SU-DHL-6 (cell line): ENCODE measurements around the gene DNAJC18.

Experiments used
- CTCF ChIP-seq: fragments of 200-600 bp; sonication (generic); IDR thresholded peaks from one replicate; pipeline ENCODE4 v1.5.1; 2017; ENCODE audit warnings: antibody characterized with exemption, mild to moderate bottlenecking, low read length, moderate library complexity; ENCODE audit not compliant: insufficient read depth, poor library complexity, severe bottlenecking
- EZH2phosphoT487 ChIP-seq: fragments of 200-600 bp; sonication (generic), shearing (Covaris generic); conservative IDR thresholded peaks from 2 replicates; pipeline ENCODE4 v1.6.1; 2018; ENCODE audit warnings: mild to moderate bottlenecking, antibody characterized with exemption, low read length, moderate library complexity, mixed read lengths

GRCh38 chr5:139461698-139462097 lies 22.4 kb upstream of the DNAJC18 start:
- no peak for TF ChIP-seq CTCF
- no peak for TF ChIP-seq EZH2phosphoT487
